Measurements from ENCODE around the gene TRAPPC6A.

TRAPPC6A gene

GRCh38 chr19:45195764-45196163, 17.7 kb upstream of the TRAPPC6A start:
- Histone ChIP-seq H3K4me2 (ENCODE audit: low read length) (no peak overlapping the region), H3F3A (ENCODE audit: control insufficient read depth, insufficient read depth) (no peaks in the 10 kb centered on the region), H3K27me3 (ENCODE audit: control insufficient read depth, low read length) (no peaks in the 10 kb centered on the region), H4K20me1 (ENCODE audit: control insufficient read depth, insufficient read depth, low read depth, low read length) (no peaks in the 10 kb centered on the region), H3K79me2 (ENCODE audit: control insufficient read depth, low read length) (no peaks in the 10 kb centered on the region), H3K4me3 (ENCODE audit: low read length) (no peak overlapping the region), H3K9me3 (ENCODE audit: control insufficient read depth, insufficient read depth, low read length) (no peaks in the 10 kb centered on the region), H3K36me3 (ENCODE audit: control insufficient read depth, low read length) (no peaks in the 10 kb centered on the region), H3K9me2 (replicated peaks; ENCODE audit: control insufficient read depth, low read length) (no peaks in the 10 kb centered on the region), H3K4me1 (ENCODE audit: control insufficient read depth, low read length) (no peaks in the 10 kb centered on the region), H3K27ac (ENCODE audit: low read depth, low read length) (no peak overlapping the region)
- TF ChIP-seq, protein P1, sequence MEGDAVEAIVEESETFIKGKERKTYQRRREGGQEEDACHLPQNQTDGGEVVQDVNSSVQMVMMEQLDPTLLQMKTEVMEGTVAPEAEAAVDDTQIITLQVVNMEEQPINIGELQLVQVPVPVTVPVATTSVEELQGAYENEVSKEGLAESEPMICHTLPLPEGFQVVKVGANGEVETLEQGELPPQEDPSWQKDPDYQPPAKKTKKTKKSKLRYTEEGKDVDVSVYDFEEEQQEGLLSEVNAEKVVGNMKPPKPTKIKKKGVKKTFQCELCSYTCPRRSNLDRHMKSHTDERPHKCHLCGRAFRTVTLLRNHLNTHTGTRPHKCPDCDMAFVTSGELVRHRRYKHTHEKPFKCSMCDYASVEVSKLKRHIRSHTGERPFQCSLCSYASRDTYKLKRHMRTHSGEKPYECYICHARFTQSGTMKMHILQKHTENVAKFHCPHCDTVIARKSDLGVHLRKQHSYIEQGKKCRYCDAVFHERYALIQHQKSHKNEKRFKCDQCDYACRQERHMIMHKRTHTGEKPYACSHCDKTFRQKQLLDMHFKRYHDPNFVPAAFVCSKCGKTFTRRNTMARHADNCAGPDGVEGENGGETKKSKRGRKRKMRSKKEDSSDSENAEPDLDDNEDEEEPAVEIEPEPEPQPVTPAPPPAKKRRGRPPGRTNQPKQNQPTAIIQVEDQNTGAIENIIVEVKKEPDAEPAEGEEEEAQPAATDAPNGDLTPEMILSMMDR (IDR thresholded peaks at IDR 0.05; ENCODE audit: low read depth, low read length, poor library complexity, severe bottlenecking) = no peak

GRCh38 chr19:45191375-45191774, 13.3 kb upstream of the TRAPPC6A start:
- no peaks in the 10 kb centered on the region for H3K9me2 ChIP-seq (replicated peaks; ENCODE audit: control insufficient read depth, low read length)
- H3K4me1 ChIP-seq (ENCODE audit: control insufficient read depth, low read length) = peaks cover 3% of the 10 kb centered on the region; the same call in 1 of the 2 replicates
- no peaks in the 10 kb centered on the region for H4K20me1 ChIP-seq (ENCODE audit: control insufficient read depth, insufficient read depth, low read depth, low read length)
- H3K4me3 ChIP-seq (ENCODE audit: low read length) = no peak overlapping the region
- TF ChIP-seq EZH2phosphoT487 (IDR thresholded peaks at IDR 0.05; ENCODE audit: borderline replicate concordance, low read length) = no peak
- TF ChIP-seq, protein P1 (IDR thresholded peaks at IDR 0.05; ENCODE audit: low read depth, low read length, poor library complexity, severe bottlenecking) = no peak
- no peaks in the 10 kb centered on the region for H3F3A ChIP-seq (ENCODE audit: control insufficient read depth, insufficient read depth)
- no peaks in the 10 kb centered on the region for H3K79me2 ChIP-seq (ENCODE audit: control insufficient read depth, low read length)
- H3K27me3 ChIP-seq (ENCODE audit: control insufficient read depth, low read length) = no peaks in the 10 kb centered on the region
- no peak overlapping the region for H3K4me2 ChIP-seq (ENCODE audit: low read length)
- H3K27ac ChIP-seq (ENCODE audit: low read depth, low read length) = no peak overlapping the region
- no peaks in the 10 kb centered on the region for H3K9me3 ChIP-seq (ENCODE audit: control insufficient read depth, insufficient read depth, low read length)
- H3K36me3 ChIP-seq (ENCODE audit: control insufficient read depth, low read length) = no peaks in the 10 kb centered on the region

DNA sequence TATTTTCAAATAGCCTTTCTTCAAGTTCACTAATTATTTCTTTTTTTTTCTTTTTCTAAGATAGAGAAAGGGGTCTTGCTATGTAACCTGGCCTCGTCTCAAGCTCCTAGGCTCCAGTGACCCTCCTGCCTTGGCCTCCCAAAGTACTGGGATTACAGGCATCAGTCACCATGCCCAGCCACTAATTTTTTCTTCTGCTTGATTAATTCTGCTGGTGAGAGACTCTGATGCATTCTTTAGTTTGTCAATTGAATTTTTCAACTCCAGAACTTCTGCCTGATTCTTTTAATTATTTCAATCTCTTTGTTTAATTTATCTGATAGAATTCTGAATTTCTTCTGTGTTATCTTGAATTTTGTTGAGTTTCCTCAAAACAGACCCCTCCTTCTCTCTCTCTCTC, 11.9 kb upstream of the TRAPPC6A start:
- no peaks in the 10 kb centered on the region for H4K20me1 ChIP-seq (ENCODE audit: control insufficient read depth, insufficient read depth, low read depth, low read length)
- no peaks in the 10 kb centered on the region for H3K36me3 ChIP-seq (ENCODE audit: control insufficient read depth, low read length)
- no peaks in the 10 kb centered on the region for H3K27me3 ChIP-seq (ENCODE audit: control insufficient read depth, low read length)
- H3K4me1 ChIP-seq (ENCODE audit: control insufficient read depth, low read length) = peaks cover 3% of the 10 kb centered on the region; the same call in 1 of the 2 replicates
- no peak overlapping the region for H3K4me3 ChIP-seq (ENCODE audit: low read length)
- H3F3A ChIP-seq (ENCODE audit: control insufficient read depth, insufficient read depth) = no peaks in the 10 kb centered on the region
- H3K4me2 ChIP-seq (ENCODE audit: low read length) = no peak overlapping the region
- no peak for TF ChIP-seq EZH2phosphoT487 (IDR thresholded peaks at IDR 0.05; ENCODE audit: borderline replicate concordance, low read length)
- TF ChIP-seq, protein P1 (IDR thresholded peaks at IDR 0.05; ENCODE audit: low read depth, low read length, poor library complexity, severe bottlenecking) = no peak
- no peaks in the 10 kb centered on the region for H3K9me2 ChIP-seq (replicated peaks; ENCODE audit: control insufficient read depth, low read length)
- no peak overlapping the region for H3K27ac ChIP-seq (ENCODE audit: low read depth, low read length)
- no peaks in the 10 kb centered on the region for H3K9me3 ChIP-seq (ENCODE audit: control insufficient read depth, insufficient read depth, low read length)
- H3K79me2 ChIP-seq (ENCODE audit: control insufficient read depth, low read length) = no peaks in the 10 kb centered on the region
